GM12891 (cell line): Measurements from ENCODE around the gene LRRC1.

ENCODE experiments used
- PAX5 ChIP-seq: IDR thresholded peaks from 2 replicates; pipeline ENCODE4 v1.6.1; 2011; ENCODE audit warnings: low read length, moderate library complexity, mild to moderate bottlenecking; ENCODE audit not compliant: insufficient read depth, severe bottlenecking
- POLR2A ChIP-seq: IDR thresholded peaks from 2 replicates; pipeline ENCODE4 v1.6.1; 2011; ENCODE audit warnings: low read depth, low read length, control low read depth
- POLR2AphosphoS5 ChIP-seq: IDR thresholded peaks from 2 replicates; pipeline ENCODE4 v1.6.1; 2011; ENCODE audit warnings: low read depth, low read length, control low read depth
- TAF1 ChIP-seq: IDR thresholded peaks from 2 replicates; pipeline ENCODE4 v1.6.1; 2011; ENCODE audit warnings: low read depth, low read length, control low read depth

GRCh38 chr6:53918854-53919510 is 124.2 kb downstream of the LRRC1 start:
- TF ChIP-seq POLR2AphosphoS5, result no peak
- no peak for TF ChIP-seq PAX5
- no peak for TF ChIP-seq POLR2A
- no peak for TF ChIP-seq TAF1
